DND-41 (cell line): ENCODE data around the gene TNFRSF12A.

Experiments
- EZH2 ChIP-seq: IDR thresholded peaks from 3 replicates; pipeline ENCODE4 v1.6.1; 2012; ENCODE audit warnings: borderline replicate concordance, low read depth, mild to moderate bottlenecking, moderate library complexity, low read length, inconsistent platforms; ENCODE audit not compliant: severe bottlenecking
- TF ChIP-seq, protein P1 (sequence below): IDR thresholded peaks from 2 replicates; pipeline ENCODE4 v1.5.1; 2012; ENCODE audit warnings: borderline replicate concordance, low read length, moderate library complexity, mild to moderate bottlenecking; ENCODE audit not compliant: poor library complexity, severe bottlenecking; ENCODE audit errors: extremely low read depth

DNA sequence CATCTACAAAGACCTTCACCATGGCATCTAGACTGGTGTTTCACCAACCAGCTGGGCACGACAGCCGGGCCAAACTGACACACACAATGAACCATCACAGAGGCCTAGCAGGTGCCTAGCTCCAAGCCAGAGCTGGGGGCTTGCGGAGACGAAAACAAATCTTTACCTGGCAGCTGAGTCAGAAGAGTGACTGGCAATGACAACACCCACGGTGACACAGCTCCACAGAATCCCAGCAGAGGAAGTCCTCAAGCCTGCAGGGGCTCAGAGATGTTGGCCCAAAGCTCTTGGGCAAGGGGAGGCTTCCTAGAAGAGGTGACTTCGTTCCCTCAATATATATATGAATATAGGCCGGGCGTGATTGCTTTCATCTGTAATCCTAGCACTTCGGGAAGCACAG, 31.3 kb downstream of the TNFRSF12A start:
- TF ChIP-seq, protein P1, sequence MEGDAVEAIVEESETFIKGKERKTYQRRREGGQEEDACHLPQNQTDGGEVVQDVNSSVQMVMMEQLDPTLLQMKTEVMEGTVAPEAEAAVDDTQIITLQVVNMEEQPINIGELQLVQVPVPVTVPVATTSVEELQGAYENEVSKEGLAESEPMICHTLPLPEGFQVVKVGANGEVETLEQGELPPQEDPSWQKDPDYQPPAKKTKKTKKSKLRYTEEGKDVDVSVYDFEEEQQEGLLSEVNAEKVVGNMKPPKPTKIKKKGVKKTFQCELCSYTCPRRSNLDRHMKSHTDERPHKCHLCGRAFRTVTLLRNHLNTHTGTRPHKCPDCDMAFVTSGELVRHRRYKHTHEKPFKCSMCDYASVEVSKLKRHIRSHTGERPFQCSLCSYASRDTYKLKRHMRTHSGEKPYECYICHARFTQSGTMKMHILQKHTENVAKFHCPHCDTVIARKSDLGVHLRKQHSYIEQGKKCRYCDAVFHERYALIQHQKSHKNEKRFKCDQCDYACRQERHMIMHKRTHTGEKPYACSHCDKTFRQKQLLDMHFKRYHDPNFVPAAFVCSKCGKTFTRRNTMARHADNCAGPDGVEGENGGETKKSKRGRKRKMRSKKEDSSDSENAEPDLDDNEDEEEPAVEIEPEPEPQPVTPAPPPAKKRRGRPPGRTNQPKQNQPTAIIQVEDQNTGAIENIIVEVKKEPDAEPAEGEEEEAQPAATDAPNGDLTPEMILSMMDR = no peak
- TF ChIP-seq EZH2 = no peak
